Skin of body (tissue), 2 donors: ENCODE measurements around the gene DIDO1. TPM values are rescaled to one million over a fixed set of nuclear protein-coding genes. Genes with fewer than 3 reads are reported as not detected.
"Not testable (repeated sequence)": the region's sequence is repeated elsewhere in the genome, so short reads cannot be mapped to it uniquely, and the experiment has no call there.

ENCODE experiments used
- DNase-seq: peaks from one replicate; lab custom pipeline; 2025; lab: John Stamatoyannopoulos, UW
- total RNA-seq: library from RNA; depleted of rRNA; stranded (reverse); fragments of >200 nt; gene quantifications from one replicate; pipeline ENCODE4 v1.2.3, GENCODE V29; 2014

DIDO1 gene
- total RNA-seq, 1 donor from 2014 or later: 34.4 TPM

DNA sequence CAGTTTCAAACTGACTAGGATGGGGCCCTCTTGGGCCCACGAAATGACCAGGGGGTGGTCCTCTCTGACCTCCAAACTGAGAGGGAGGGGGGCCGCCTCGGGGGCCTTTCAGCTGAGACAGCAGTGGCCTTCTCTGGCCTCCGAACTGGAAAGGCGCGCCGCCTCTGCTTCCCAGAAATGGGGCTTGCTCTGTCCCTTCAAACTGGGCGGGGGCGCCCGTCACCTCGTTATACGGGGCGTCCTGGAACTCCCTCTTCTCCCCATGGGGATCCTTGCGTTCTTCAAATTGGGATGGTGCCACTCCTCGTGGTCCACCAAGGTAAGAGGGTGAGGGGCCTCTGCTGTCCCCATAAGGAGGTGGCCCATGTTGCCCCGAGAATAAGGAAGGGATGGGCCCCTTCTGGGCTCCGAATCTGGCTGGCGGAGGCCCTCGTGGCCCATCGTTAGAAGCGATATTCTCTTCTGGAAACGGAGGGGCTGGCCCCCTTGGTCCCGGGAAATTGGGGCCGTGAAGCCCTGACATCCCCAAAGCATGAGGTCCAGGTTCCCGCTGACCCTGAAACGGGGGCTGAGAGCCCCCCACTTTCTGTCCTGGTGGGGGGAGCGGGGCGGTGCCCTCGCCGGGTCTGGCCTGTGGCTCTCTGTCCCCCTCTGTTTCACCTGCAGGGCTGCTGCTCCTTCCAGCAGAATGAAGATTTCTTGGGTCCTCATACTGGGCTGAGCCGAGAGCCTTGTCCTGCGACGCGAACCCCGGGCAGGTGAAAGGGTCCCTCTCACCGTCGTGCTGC, 46.0 kb downstream of the DIDO1 start:
- no peak for DNase-seq

GRCh38 chr20:62879275-62880146, 46.8 kb downstream of the DIDO1 start:
- DNase-seq: no peak

- DNase-seq: no peak
These were observed 47.9 kb downstream of the DIDO1 start for GRCh38 chr20:62878244-62879038.

DNA sequence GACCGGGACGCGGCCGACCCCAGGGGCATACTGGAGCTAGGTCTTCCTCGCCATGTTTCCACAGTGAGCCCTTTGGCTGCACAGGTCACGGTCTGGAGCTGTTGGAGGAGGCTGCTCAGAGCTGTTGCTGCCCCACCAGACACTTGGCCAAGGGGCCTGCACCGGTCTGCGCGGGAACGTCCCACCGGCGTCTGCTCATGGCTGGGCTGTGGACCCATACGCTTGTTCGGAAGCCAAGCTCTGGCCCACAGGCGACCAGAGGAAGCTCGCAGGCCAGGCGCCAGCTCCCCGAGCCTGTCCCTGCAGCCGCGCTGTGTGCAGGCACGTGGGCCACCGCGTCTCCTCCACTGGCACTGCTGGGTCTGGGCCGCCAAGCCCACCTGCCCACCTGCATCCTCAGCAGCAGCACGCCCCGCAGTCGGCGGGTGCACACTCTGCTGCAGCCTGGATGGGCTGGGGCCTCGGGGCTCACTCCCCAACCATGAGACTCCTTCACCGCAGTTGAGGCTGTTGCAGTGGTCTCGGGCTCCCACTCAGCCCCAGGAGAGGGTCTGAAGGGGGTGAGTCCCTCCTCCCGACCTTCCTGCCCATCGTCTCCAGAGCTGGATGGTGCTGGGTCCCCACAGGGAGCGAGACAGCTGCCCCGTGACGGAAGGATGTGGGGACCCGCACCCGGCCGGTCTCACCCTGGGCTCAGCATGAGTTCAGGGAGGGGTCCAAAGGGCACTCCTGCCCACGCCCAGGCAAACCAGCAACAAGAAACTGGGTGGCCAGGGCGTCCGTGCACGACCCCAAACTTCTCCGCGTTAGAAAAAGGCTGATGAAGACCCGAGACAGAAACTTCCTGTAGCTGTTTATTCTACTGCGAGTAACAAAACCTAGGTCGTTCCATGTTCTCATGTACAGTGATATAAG, 49.1 kb downstream of the DIDO1 start:
- peak; percentile 61 for DNase-seq

DNA sequence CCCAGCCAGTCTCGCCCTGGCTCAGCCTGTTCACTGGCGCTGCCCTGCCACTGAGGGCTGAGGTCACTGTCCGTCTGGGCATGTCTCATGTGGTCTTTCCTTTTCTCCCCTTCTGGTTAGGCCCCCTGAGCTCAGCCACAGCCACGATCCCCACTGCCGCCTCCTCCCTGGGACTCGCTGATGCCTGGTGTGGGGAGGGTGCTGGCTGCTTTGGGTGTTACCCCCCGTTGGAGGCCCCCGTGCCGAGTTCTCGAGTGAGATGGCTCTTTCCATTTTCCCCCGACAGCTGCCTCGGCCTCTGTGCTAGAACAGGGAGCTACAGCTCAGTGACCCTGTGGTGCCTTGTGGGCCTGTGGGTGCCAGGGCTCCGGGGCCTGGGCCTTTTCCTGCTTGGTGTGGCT, 49.8 kb downstream of the DIDO1 start:
- DNase-seq: no peak

DNA sequence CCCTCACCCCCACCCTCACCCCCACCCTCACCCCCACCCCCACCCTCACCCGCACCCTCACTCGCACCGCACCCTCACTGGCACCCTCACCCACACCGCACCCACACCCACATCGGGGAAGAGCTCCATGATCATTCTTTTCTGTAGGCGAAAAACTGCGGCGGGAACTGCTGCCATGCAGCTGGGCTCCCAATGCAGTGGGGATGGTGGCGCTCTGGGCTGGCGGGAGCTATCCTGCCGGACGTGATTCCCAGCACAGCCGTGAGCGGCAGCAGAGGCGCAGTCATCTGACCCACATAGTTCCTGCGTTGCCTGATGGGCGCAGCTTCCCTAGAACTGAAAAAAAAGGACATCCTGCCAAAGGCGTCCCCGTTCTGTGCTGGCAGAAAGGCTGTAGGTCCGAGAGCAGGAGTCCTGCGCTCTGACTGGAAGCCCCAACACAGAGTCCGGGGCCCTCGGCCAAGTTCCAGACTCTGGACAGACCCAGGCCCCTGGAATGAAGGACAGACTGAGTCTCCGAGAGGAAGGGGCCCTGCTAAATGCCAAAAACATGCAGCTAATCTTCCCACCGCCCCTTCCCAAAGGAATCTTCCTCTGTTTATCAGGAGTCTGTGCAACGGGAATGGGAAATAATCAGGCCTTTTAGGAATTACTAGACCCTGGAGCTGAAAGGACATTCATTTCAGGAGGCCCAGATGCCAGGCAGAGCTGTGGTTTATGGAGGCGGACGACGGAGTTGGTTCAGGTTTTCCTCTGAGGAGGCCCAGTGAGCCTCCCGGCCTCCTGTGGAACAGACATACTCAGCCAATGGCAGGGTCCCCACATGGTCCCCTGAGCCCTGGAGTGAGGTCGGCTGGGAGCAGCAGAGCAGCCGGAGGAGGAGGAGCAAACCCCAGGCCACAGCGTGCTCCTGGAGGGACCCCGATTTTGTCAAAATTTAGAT, 50.6 kb downstream of the DIDO1 start:
- DNase-seq: peak; percentile 79

GRCh38 chr20:62874964-62875344, 51.4 kb downstream of the DIDO1 start:
- DNase-seq: no peak

- not testable (repeated sequence) for DNase-seq
These were observed 52.6 kb downstream of the DIDO1 start for GRCh38 chr20:62873681-62874031.

GRCh38 chr20:62873280-62873679, 53.0 kb downstream of the DIDO1 start:
- no peak for DNase-seq

GRCh38 chr20:62872862-62873261, 53.4 kb downstream of the DIDO1 start:
- no peak for DNase-seq

DNA sequence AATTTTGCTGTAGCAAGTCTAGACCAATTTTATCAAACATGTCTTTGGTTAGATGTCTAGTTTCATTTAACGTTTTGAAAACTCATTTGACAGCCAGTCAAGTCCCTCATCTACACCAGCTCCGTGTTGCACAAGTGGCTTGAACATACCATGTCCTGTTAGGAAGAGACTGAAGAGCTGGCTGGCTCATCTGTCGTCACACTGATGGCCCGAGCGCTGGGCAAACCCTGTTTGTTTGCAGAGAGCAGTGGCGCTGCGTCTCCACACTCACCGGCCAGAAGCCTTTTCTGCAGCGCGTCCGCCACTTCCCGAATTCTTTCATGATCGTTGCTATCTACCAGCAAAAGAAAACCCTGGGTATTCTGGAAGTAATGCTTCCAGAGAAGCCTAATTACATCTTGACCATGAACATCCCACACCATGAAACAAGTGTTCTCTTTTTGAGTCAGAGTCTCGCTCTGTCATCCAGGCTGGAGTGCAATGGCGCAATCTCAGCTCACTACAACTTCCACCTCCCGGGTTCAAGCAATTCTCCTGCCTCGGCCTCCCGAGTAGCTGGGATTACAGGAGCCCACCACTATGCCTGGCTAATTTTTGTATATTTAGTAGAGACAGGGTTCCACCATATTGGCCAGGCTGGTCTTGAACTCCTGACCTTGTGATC, 54.0 kb downstream of the DIDO1 start:
- no peak for DNase-seq

DNA sequence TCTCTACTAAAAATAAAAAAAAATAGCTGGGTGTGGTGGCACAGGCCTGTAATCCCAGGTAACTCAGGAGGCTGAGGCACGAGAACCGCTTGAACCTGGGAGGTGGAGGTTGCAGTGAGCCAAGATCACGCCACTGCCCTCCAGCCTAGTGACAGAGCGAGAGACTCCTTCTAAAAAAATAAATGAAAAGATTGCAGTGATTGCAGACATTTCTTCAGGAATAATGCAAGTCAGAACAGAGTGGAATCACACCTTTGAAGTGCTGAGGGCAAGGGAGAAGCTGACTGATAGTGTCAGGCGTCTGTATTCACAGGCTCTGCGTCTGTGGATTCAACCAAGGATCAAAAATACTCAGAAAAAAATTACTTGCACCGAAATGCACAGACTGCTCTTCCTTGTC, 62.1 kb downstream of the DIDO1 start:
- DNase-seq: no peak

DNA sequence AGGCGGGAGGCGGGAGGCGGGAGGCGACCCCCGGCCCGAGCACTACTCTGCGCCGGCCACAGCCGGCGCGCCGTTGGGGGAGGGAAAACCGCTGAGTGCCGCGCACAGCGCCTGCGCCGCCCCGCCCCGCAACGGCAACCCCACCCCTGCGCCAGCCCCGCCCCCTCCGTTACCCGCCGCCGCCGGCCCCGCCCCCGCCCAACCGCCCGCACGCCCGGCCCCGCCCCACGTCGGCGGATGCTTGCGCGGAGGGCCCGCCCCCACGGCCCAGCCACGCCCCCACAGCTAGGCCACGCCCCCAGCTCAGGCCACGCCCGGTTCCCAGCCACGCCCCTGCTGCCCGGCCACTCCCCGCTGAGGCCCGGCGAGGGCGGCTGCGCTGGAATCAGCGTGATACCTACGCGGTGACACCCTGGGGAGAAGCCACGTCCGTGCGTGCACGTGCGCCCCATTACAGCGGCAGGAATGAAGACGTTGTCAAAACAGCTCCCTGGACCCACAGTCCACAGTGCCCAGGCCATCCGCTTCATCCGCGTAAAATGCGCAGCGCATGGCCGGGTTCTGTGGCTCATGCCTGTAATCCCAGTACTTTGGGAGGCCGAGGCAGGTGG, 64.5 kb downstream of the DIDO1 start, which contains the start of gene TCFL5:
TCFL5 (minus strand) TSS at position 97 of the 611 bp plus-strand sequence. CDS start 152 bp downstream, outside the sequence.
- peak; percentile 83 for DNase-seq

GRCh38 chr20:62860924-62861691, 65.2 kb downstream of the DIDO1 start:
- DNase-seq: no peak

DNA sequence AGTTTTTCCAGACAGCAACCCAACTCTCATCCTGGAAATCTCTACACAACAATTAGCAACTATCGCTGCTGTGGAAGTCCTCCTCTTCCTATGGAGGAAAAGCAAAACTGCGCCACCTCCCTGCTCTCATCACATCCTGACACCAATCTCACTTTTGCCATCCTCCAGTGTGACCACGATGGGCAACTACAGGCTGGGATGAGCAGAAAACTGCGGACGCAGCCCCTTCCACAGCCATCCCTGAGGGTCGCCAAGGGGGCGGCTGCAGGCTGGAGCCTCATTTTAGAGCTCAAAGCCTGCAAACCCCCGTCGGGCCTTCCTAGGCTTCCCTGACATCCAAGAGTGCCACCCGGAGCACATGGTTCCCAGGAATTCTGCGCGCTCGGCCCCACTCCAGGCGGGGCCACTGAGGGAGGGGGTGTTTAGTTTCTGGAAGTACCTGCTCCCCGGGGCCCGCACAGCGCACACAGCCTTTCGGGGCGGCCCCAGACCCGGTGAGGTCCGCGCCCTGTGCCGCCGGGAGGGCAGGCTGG, 65.8 kb downstream of the DIDO1 start:
- peak; percentile 28 for DNase-seq

GRCh38 chr20:62859721-62860120, 66.6 kb downstream of the DIDO1 start:
- DNase-seq: no peak

DNA sequence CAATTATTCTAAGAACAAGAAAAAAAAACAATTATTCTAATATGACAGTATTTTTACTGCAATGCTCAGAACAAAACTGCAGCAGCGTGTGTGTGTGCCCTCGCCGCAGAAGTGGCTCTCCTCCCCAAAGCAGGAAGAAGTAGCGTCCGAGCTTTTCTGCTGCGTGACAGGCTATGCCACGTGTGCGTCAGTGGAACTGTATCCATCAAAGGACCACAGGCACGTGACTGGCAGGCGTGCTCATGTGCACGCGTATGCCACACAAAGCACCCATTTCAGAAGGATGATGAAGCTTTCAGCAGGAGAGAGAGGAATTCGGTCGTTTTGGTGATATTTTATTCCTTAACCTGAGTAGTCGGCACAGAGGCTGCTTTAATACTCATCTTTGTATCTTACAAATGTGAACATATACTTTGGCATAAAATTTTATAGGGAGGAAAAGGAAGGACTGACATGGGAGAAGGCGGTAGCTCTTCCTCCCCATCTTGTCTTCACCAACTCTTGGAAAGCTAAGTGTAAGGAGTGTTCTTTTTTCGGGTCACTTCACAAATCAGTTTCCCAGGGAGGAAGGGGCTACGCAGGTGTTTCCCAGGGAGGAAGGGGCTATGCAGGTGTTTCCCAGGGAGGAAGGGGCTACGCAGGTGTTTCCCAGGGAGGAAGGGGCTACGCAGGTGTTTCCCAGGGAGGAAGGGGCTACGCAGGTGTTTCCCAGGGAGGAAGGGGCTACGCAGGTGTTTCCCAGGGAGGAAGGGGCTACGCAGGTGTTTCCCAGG, 68.1 kb downstream of the DIDO1 start:
- DNase-seq: no peak
